Choroid plexus epithelial cell (primary cell): Measurements from ENCODE around the gene ADAMTS9.

ENCODE experiments used
- DNase-seq: peaks from one replicate; pipeline ENCODE4 v3.0.0-alpha.2; 2010; ENCODE audit warnings: low read depth
- H3K4me3 ChIP-seq: 2 replicates; pipeline ENCODE4 v1.5.1; 2011; ENCODE audit warnings: low read depth, mild to moderate bottlenecking, control low read depth, low read length, moderate library complexity
- TF ChIP-seq, protein P1 (sequence below): conservative IDR thresholded peaks from 2 replicates; pipeline ENCODE4 v1.5.1; 2011; ENCODE audit warnings: low read depth, mild to moderate bottlenecking, control low read depth, inconsistent platforms, low read length, moderate library complexity

ADAMTS9 gene

DNA sequence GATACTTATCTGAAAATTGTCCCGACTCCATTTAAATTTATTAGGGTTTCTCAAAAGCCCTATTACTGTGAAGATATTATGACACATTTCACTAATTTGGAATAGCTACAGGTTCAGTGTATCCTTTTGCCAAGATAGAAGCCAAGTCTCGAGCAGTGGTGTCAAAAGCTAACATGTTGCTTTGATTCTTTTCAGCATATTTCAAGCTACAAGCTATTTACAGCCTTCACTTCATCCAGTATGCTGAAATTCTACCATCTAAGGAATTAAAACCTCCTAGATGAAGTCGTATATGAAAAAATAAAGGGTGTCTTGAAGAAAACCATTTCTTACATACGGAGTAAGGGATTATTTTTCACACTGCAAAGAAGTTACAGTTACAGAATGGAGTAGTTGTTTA is 31.2 kb upstream of the ADAMTS9 start:
- DNase-seq, result no peak
- H3K4me3 ChIP-seq, result no peak overlapping the region
- TF ChIP-seq, protein P1, sequence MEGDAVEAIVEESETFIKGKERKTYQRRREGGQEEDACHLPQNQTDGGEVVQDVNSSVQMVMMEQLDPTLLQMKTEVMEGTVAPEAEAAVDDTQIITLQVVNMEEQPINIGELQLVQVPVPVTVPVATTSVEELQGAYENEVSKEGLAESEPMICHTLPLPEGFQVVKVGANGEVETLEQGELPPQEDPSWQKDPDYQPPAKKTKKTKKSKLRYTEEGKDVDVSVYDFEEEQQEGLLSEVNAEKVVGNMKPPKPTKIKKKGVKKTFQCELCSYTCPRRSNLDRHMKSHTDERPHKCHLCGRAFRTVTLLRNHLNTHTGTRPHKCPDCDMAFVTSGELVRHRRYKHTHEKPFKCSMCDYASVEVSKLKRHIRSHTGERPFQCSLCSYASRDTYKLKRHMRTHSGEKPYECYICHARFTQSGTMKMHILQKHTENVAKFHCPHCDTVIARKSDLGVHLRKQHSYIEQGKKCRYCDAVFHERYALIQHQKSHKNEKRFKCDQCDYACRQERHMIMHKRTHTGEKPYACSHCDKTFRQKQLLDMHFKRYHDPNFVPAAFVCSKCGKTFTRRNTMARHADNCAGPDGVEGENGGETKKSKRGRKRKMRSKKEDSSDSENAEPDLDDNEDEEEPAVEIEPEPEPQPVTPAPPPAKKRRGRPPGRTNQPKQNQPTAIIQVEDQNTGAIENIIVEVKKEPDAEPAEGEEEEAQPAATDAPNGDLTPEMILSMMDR, result no peak

DNA sequence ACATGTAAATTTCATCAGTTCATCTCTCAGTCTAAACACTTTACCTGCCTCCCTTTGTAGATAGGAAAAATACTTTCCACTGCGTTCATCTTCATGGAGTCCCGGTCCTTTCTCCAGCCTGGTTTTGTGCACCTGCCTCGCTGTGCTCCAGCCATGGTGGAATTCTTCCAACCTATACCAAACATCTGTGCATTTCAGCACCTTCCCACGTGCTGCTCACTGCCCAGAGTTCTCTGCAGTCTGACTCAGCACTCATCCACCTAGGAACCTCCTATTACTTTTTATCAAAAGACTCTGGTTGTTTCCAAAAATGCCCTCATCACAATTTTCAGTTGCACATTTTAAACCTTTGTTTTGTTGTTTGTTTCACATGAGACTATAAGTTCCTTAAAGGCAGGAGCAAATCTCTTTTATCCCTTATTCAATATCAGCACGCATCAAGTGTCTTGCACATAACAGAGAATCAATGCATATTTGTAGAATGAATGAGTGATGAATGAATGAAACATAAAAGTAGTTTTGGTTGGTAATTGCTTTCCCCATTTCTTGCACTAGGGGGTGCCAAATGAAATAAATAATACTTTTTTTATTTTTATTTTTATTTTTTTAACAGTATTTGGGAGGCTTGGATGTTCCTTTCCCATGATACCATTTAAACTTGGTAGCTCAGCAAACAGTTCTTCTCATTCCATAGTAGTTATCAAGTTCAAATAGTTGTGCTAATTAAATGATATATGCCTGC is 30.2 kb upstream of the ADAMTS9 start:
- TF ChIP-seq, protein P1, result peak; percentile 55
- H3K4me3 ChIP-seq, result no peak overlapping the region
- DNase-seq, result peak; percentile 21

DNA sequence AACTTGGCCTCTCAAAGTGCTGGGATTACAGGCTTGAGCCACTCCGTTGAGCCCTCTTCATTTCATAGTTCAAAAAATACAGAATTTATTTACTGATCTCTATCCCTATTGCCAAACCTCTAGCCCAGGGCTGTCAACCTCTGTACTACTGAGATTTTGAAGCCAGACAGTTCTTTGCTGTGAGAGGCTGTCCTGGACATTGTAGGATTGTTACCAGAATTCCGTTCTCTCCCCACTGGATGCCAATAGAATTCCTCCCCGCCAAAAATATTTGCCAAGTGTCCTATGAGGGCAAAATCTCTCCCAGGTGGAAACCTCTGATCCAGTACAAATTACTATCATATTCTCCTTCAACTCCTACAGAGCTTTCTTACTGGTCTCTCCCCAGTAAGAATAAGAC is 29.6 kb upstream of the ADAMTS9 start:
- H3K4me3 ChIP-seq, result no peak overlapping the region
- DNase-seq, result no peak
- TF ChIP-seq, protein P1, result no peak

DNA sequence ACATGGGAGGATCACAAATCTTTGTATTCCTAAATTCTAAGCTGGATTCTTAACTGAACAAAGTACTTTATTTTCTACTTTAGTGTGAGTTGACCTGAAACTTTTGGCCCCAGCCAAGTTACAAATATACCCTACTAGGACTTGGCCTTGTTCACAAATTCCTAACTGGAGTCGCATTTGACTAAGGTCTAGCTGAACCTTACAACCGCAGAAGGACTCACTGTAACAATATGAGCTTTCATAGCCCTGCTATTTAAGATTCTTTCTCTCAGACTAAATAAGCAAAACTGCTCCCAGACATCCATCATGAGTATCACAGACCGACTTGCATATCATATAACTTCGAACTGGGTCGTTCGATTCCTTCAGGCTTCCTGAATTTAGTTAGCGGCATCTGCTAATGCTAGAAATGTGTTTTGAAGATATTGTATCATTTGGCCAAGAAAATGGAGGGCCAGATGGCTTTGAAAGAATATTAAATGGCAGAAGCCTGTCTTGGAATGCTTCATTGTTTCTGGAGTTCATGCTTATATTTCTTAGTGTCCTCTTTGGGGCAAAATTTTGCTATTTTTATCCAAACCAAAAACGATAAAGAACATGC is 28.4 kb upstream of the ADAMTS9 start:
- no peak overlapping the region for H3K4me3 ChIP-seq
- TF ChIP-seq, protein P1, result no peak

DNA sequence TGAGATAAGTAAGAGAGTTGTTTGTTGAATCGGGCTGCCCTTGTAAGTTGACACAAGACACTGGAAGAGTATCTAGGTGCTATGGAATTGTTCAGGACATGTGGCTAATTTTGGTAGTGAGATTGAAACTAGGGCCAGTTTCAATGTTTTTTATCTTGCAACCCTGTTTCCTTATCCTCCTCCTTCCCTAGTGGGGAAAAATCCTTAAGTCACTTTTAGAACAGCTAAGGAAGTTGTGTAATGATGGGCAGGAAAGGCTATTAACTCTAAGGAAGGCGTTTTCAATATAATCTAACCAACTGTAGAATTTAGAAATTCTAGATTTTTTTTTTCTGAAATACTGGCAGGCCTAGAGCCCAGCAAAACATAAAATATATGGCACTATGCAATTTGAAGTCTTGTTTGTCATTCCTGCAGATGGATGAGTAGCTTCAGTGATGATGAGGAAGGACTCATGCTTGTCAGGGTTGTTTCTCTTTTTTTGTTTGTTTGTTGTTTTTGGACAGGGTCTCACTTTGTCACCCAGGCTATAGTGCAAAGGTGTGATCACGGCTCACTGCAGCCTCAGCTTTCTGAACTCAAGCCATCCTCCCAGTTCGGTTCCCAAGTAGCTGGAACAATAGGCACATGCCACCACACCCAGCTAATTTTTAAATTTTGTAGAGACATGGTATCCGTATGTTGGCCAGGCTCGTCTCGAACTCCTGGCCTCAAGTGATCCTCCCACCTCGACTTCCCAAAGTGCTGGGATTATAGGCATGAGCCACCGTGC is 27.6 kb upstream of the ADAMTS9 start:
- DNase-seq, result no peak
- TF ChIP-seq, protein P1, result no peak
- H3K4me3 ChIP-seq, result no peak overlapping the region

More for the DNA sequence above, 28.4 kb upstream of the ADAMTS9 start:
- DNase-seq, result peak; percentile 42

DNA sequence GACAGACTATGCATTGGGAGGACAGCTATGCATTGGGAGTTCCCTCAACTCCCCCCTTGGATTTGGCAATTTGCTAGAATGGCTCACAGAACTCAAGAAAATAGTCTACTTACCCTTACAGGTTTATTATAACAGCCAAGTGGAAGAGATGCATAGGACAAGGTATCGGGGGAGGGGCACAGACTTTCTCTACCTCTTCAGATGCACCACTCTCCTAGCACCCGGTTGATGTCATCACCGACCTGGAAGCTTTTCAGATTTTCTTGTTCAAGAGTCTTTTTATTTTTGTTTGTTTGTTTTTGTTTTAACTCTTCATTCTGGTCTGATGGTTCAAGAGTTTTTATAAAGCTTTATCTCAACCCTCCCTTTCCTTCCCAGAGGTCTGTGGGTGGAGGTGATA is 20.7 kb upstream of the ADAMTS9 start:
- H3K4me3 ChIP-seq, result no peak overlapping the region
- TF ChIP-seq, protein P1, result no peak
- DNase-seq, result no peak
